Hair follicle dermal papilla cell (primary cell): ENCODE results near the gene B4GALT6. TPM values are rescaled to one million over a fixed set of nuclear protein-coding genes. Genes with fewer than 3 reads are reported as not detected.

ENCODE experiments used
- total RNA-seq: library from RNA; depleted of rRNA; stranded (reverse); fragments of >200 nt; gene quantifications from 2 replicates; pipeline ENCODE4 v1.2.3, GENCODE V29; 2012

The B4GALT6 gene, protein sequence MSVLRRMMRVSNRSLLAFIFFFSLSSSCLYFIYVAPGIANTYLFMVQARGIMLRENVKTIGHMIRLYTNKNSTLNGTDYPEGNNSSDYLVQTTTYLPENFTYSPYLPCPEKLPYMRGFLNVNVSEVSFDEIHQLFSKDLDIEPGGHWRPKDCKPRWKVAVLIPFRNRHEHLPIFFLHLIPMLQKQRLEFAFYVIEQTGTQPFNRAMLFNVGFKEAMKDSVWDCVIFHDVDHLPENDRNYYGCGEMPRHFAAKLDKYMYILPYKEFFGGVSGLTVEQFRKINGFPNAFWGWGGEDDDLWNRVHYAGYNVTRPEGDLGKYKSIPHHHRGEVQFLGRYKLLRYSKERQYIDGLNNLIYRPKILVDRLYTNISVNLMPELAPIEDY
- total RNA-seq, result 4.9 and 8.6 TPM in 2 replicates

DNA sequence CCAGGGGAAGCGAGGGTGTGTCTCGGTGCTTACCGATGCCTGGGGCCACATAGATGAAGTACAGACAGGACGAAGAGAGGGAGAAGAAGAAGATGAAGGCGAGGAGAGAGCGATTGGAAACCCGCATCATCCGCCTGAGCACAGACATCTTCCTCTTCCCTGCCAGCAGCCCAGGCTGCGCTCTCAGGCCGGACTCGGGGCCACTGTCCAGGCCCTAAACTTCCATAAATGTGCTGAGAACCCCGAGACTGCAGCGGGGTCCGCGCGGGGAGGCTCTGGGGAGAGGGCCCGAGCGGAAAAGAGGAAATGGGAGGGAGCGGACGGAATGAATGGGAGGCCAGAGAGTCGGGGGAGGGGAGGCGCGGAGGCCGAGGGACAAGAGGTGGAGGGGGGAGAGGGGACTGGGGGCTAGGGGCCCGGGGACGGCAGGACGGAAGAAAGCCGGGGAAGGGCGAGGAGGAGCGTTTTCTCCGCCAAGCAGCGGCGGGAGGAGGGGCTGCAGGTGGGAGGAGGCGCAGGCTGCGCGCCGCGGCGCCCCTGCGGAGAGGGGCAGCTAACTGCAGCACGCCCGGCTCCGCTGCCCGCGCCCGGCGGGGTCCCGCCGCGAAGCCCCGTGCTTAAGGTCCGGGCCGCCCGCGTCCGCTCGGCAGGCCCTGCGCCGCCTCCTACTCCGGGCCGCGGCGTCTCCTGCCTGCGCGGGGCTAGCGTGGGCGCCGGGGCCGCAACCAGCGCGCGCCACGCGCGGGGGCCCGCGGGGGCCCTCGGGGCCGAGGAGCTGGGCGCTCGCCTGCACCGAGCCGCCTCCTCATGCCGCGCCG lies at the start of gene B4GALT6:
Gene B4GALT6, minus strand, starts transcription at position 303 of the 818 bp plus-strand sequence. Its CDS starts 155 bp downstream, at position 148.

DNA sequence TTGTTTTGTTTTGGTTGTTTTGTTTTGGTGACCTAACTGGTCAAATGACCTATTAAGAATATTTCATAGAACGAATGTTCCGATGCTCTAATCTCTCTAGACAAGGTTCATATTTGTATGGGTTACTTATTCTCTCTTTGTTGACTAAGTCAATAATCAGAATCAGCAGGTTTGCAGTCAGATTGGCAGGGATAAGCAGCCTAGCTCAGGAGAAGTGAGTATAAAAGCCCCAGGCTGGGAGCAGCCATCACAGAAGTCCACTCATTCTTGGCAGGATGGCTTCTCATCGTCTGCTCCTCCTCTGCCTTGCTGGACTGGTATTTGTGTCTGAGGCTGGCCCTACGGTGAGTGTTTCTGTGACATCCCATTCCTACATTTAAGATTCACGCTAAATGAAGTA lies 92.8 kb downstream of the B4GALT6 start, which contains the start of gene TTR:
Gene TTR, plus strand, starts transcription at position 250 of the 400 bp plus-strand sequence. Its CDS starts 26 bp downstream, at position 276.

Other genes with a start within 250 kb of the B4GALT6 start
- 0.32 and 0.36 TPM in 2 replicates for gene DSG3, start 236.8 kb downstream of the B4GALT6 start, total RNA-seq
- 0.12 and 0.49 TPM in 2 replicates for gene DSG2, start 186.4 kb downstream of the B4GALT6 start, total RNA-seq
- gene TTR, start 92.7 kb downstream of the B4GALT6 start, total RNA-seq, result 0.61 TPM in 1 of 2 replicates, not detected in the other
- not detected in 2 replicates for gene SLC25A52, start 76.3 kb upstream of the B4GALT6 start, total RNA-seq